Activated naive CD4-positive, alpha-beta T cell treated with anti-CD3 and anti-CD28 coated beads, Interleukin-2, amount 50 U/mL, for 72 hours (primary cell): ENCODE data around the gene SCOC. TPM values are rescaled to one million over a fixed set of nuclear protein-coding genes. Genes with fewer than 3 reads are reported as not detected.

Source experiments
- ATAC-seq, 2 donors: fragments of 150-1000 bp; cut with Tn5 transposase; 2 replicates each; pipeline ENCODE4 v1.10.0; 2021; ENCODE audit warnings: mild to moderate bottlenecking in 2 of 2, moderate library complexity in 2 of 2
- DNase-seq, 2 donors: peaks; one replicate each; pipeline ENCODE4 v3.0.0; 2021 to 2022; ENCODE audit warnings: low spot score in 2 of 2
- H3K27ac Mint-ChIP-seq, 2 donors: one replicate each; pipeline ENCODE4 v1.8.0; 2022; ENCODE audit warnings: mild to moderate bottlenecking in 2 of 2, mixed read lengths in 2 of 2
- H3K36me3 Mint-ChIP-seq, 2 donors: one replicate each; pipeline ENCODE4 v1.8.0; 2022; ENCODE audit warnings: mixed read lengths in 2 of 2
- H3K9me3 Mint-ChIP-seq, 2 donors: one replicate each; pipeline ENCODE4 v1.8.0; 2022; ENCODE audit warnings: mixed read lengths in 2 of 2
- total RNA-seq, 2 donors: library from RNA; stranded (reverse); gene quantifications; one replicate each; pipeline ENCODE4 v1.2.3, GENCODE V29; 2022

Gene SCOC
- total RNA-seq, 2 donors from 2014 or later = 31.4 to 44.1 TPM

GRCh38 chr4:140355288-140355687 lies 18.2 kb upstream of the SCOC start:
- H3K27ac Mint-ChIP-seq = no peak overlapping the region
- ATAC-seq (no peak), DNase-seq (no peak)
- H3K9me3 Mint-ChIP-seq = no peaks in the 10 kb centered on the region
- no peaks in the 10 kb centered on the region for H3K36me3 Mint-ChIP-seq

- Mint-ChIP-seq H3K9me3 (no peaks in the 10 kb centered on the region), H3K36me3 (no peaks in the 10 kb centered on the region), H3K27ac (peak overlapping the region in 1 of 2 donors; percentile 31)
- ATAC-seq = no peak
- no peak for DNase-seq
Measured at GRCh38 chr4:140357868-140358267, 15.6 kb upstream of the SCOC start.

GRCh38 chr4:140358281-140358680 lies 15.2 kb upstream of the SCOC start:
- Mint-ChIP-seq H3K27ac (no peak overlapping the region), H3K9me3 (no peaks in the 10 kb centered on the region), H3K36me3 (no peaks in the 10 kb centered on the region)
- ATAC-seq = no peak
- DNase-seq = no peak

GRCh38 chr4:140359562-140360427 lies 13.7 kb upstream of the SCOC start:
- Mint-ChIP-seq H3K9me3 (no peaks in the 10 kb centered on the region), H3K36me3 (no peaks in the 10 kb centered on the region), H3K27ac (no peak overlapping the region)
- ATAC-seq (peak; percentile 84 to 96), DNase-seq (peak in 1 of 2 donors; percentile 82)

- no peak for DNase-seq
- ATAC-seq = no peak
- Mint-ChIP-seq H3K36me3 (no peaks in the 10 kb centered on the region), H3K27ac (no peak overlapping the region), H3K9me3 (no peaks in the 10 kb centered on the region)
Measured at GRCh38 chr4:140361099-140361498, 12.3 kb upstream of the SCOC start.

GRCh38 chr4:140363051-140363450 lies 10.4 kb upstream of the SCOC start:
- no peaks in the 10 kb centered on the region for H3K9me3 Mint-ChIP-seq
- DNase-seq (no peak), ATAC-seq (no peak)
- no peak overlapping the region for H3K27ac Mint-ChIP-seq
- no peaks in the 10 kb centered on the region for H3K36me3 Mint-ChIP-seq

- H3K36me3 Mint-ChIP-seq = no peaks in the 10 kb centered on the region
- H3K27ac Mint-ChIP-seq = no peak overlapping the region
- no peaks in the 10 kb centered on the region for H3K9me3 Mint-ChIP-seq
- no peak for DNase-seq
- no peak for ATAC-seq
Measured at GRCh38 chr4:140363558-140363957, 9.9 kb upstream of the SCOC start.

GRCh38 chr4:140367738-140368137 lies 5.7 kb upstream of the SCOC start:
- ATAC-seq = no peak
- DNase-seq = no peak
- H3K36me3 Mint-ChIP-seq = no peaks in the 10 kb centered on the region
- H3K27ac Mint-ChIP-seq = no peak overlapping the region
- H3K9me3 Mint-ChIP-seq = no peaks in the 10 kb centered on the region

GRCh38 chr4:140368686-140369085 lies 4.8 kb upstream of the SCOC start:
- H3K27ac Mint-ChIP-seq = no peak overlapping the region
- H3K36me3 Mint-ChIP-seq = no peaks in the 10 kb centered on the region
- ATAC-seq (no peak), DNase-seq (no peak)
- no peaks in the 10 kb centered on the region for H3K9me3 Mint-ChIP-seq

- Mint-ChIP-seq H3K27ac (no peak overlapping the region), H3K36me3 (no peaks in the 10 kb centered on the region), H3K9me3 (no peaks in the 10 kb centered on the region)
- ATAC-seq (peak; percentile 41 to 56), DNase-seq (peak in 1 of 2 donors; percentile 25)
Measured at GRCh38 chr4:140372751-140373327, 607 bp upstream of the SCOC start.

GRCh38 chr4:140374130-140374477 lies 658 bp downstream of the SCOC start:
- DNase-seq = no peak
- no peak for ATAC-seq
- Mint-ChIP-seq H3K27ac (peak overlapping the region in 1 of 2 donors; percentile 51), H3K9me3 (no peaks in the 10 kb centered on the region), H3K36me3 (no peaks in the 10 kb centered on the region)

GRCh38 chr4:140382732-140383131 lies 9.3 kb downstream of the SCOC start:
- Mint-ChIP-seq H3K9me3 (no peaks in the 10 kb centered on the region), H3K36me3 (peaks cover 0 to 6% of the 10 kb centered on the region in 2 donors), H3K27ac (no peak overlapping the region)
- ATAC-seq (no peak), DNase-seq (no peak)

GRCh38 chr4:140388015-140388414 lies 14.6 kb downstream of the SCOC start:
- H3K9me3 Mint-ChIP-seq = no peaks in the 10 kb centered on the region
- DNase-seq = no peak
- no peaks in the 10 kb centered on the region for H3K36me3 Mint-ChIP-seq
- ATAC-seq = no peak
- no peak overlapping the region for H3K27ac Mint-ChIP-seq

GRCh38 chr4:140395668-140396067 lies 22.2 kb downstream of the SCOC start:
- Mint-ChIP-seq H3K27ac (no peak overlapping the region), H3K9me3 (no peaks in the 10 kb centered on the region), H3K36me3 (no peaks in the 10 kb centered on the region)
- ATAC-seq (no peak), DNase-seq (no peak)

GRCh38 chr4:140400111-140400510 lies 26.7 kb downstream of the SCOC start:
- no peaks in the 10 kb centered on the region for H3K9me3 Mint-ChIP-seq
- H3K27ac Mint-ChIP-seq = no peak overlapping the region
- no peak for ATAC-seq
- DNase-seq = no peak
- no peaks in the 10 kb centered on the region for H3K36me3 Mint-ChIP-seq

- peak in 1 of 2 donors; percentile 83 for ATAC-seq
- Mint-ChIP-seq H3K9me3 (no peaks in the 10 kb centered on the region), H3K36me3 (no peaks in the 10 kb centered on the region)
Measured at GRCh38 chr4:140406292-140406691, 32.8 kb downstream of the SCOC start.

GRCh38 chr4:140408974-140409373 lies 35.5 kb downstream of the SCOC start:
- DNase-seq (no peak), ATAC-seq (peak in 1 of 2 donors; percentile 53)
- Mint-ChIP-seq H3K36me3 (no peaks in the 10 kb centered on the region), H3K27ac (no peak overlapping the region), H3K9me3 (no peaks in the 10 kb centered on the region)

More at GRCh38 chr4:140406292-140406691, 32.8 kb downstream of the SCOC start:
- DNase-seq = no peak
- H3K27ac Mint-ChIP-seq = no peak overlapping the region
